NCI-H1930 (cell line): Measurements from ENCODE around the gene VEGFB.

Source experiments
- DNase-seq, 2 experiments: peaks; one replicate each; lab custom pipeline; 2025; lab: John Stamatoyannopoulos, UW

VEGFB gene

GRCh38 chr11:64262271-64263002 lies 28.1 kb downstream of the VEGFB start:
- no peak for DNase-seq

GRCh38 chr11:64263021-64263946 lies 28.9 kb downstream of the VEGFB start:
- DNase-seq = no peak

GRCh38 chr11:64263947-64264317 lies 29.5 kb downstream of the VEGFB start:
- DNase-seq = no peak

GRCh38 chr11:64264371-64264852 lies 30.0 kb downstream of the VEGFB start:
- no peak for DNase-seq

GRCh38 chr11:64265176-64266160 lies 31.1 kb downstream of the VEGFB start:
- no peak for DNase-seq

- no peak for DNase-seq
Measured at GRCh38 chr11:64266339-64266738, 32.0 kb downstream of the VEGFB start.

GRCh38 chr11:64267207-64267945 lies 33.0 kb downstream of the VEGFB start:
- no peak for DNase-seq

GRCh38 chr11:64268025-64268892 lies 33.9 kb downstream of the VEGFB start:
- DNase-seq = no peak

GRCh38 chr11:64268893-64269539 lies 34.6 kb downstream of the VEGFB start:
- no peak for DNase-seq

GRCh38 chr11:64269540-64270220 lies 35.3 kb downstream of the VEGFB start:
- DNase-seq = peak; percentile 98 to 99

- no peak for DNase-seq
Measured at GRCh38 chr11:64275031-64275800, 40.8 kb downstream of the VEGFB start.

- DNase-seq = no peak
Measured at GRCh38 chr11:64275841-64276240, 41.5 kb downstream of the VEGFB start.

GRCh38 chr11:64276653-64277431 lies 42.5 kb downstream of the VEGFB start:
- DNase-seq = no peak

GRCh38 chr11:64278576-64279190 lies 44.3 kb downstream of the VEGFB start:
- DNase-seq = no peak

- DNase-seq = no peak
Measured at GRCh38 chr11:64281957-64282770, 47.8 kb downstream of the VEGFB start.

GRCh38 chr11:64283092-64283491 lies 48.7 kb downstream of the VEGFB start:
- no peak for DNase-seq
